HepG2 (cell line): ENCODE data around the gene ATP9B. TPM values are rescaled to one million over a fixed set of nuclear protein-coding genes. Genes with fewer than 3 reads are reported as not detected.

Experiments used
- DBP ChIP-seq: sonication (generic); formaldehyde crosslinking; IDR thresholded peaks from 2 replicates; pipeline ENCODE4 v1.4.0; 2020; ENCODE audit warnings: missing genetic modification reagents; ENCODE audit errors: not compliant biosample characterization
- EHMT2 ChIP-seq: fragments of 200-600 bp; sonication (generic); IDR thresholded peaks from 2 replicates; pipeline ENCODE4 v1.7.0; 2017; ENCODE audit warnings: antibody characterized with exemption, low read depth, low read length, borderline replicate concordance
- FOSL1 ChIP-seq: sonication (generic); formaldehyde crosslinking; IDR thresholded peaks from 2 replicates; pipeline ENCODE4 v1.9.0; 2021; ENCODE audit warnings: missing genetic modification reagents, borderline replicate concordance
- SIX1 ChIP-seq: sonication (generic); formaldehyde crosslinking; IDR thresholded peaks from 2 replicates; pipeline ENCODE4 v1.4.0; 2020; ENCODE audit warnings: missing genetic modification reagents, borderline replicate concordance
- TBX3 ChIP-seq: fragments of 450-650 bp; IDR thresholded peaks from 2 replicates; pipeline ENCODE4 v1.6.1; 2017; ENCODE audit warnings: antibody characterized with exemption, mild to moderate bottlenecking, inconsistent platforms, borderline replicate concordance
- USF2 ChIP-seq, 2 experiments: sonication (generic) in 1 of 2; formaldehyde crosslinking in 1 of 2; IDR thresholded peaks; 2 replicates each; pipeline versions ENCODE4 v1.5.1 to v1.6.1; 2011 to 2020; ENCODE audit warnings: borderline replicate concordance in 1 of 2, low read depth in 1 of 2, low read length in 1 of 2, mild to moderate bottlenecking in 1 of 2, missing genetic modification reagents in 1 of 2, moderate library complexity in 1 of 2
- ZBTB10 ChIP-seq: sonication (generic); formaldehyde crosslinking; IDR thresholded peaks from 2 replicates; pipeline ENCODE4 v1.4.0; 2020; ENCODE audit warnings: missing genetic modification reagents, borderline replicate concordance
- ZBTB38 ChIP-seq: sonication (generic); formaldehyde crosslinking; IDR thresholded peaks from 2 replicates; pipeline ENCODE4 v1.5.1; 2020; ENCODE audit warnings: mild to moderate bottlenecking, missing genetic modification reagents
- polyA plus RNA-seq, 8 experiments: library from polyadenylated mRNA; depleted of rRNA in 3 of 8; stranded (reverse) in 7 of 8; unstranded in 1 of 8; fragments of >200 nt; fragmentation: Illumina TruSeq in 4 of 8; extraction: Trizol in 4 of 8; gene quantifications; 2 replicates each; pipeline versions ENCODE4 v1.2.1 to v1.2.3, GENCODE V29; 2011 to 2016; ENCODE audit warnings: low read depth in 4 of 8, missing spikeins in 1 of 8, mixed read lengths in 1 of 8; ENCODE audit not compliant: insufficient read depth in 1 of 8
- total RNA-seq, 5 experiments: library from RNA; depleted of rRNA; stranded (reverse); fragments of >200 nt; fragmentation: Illumina TruSeq; extraction: Trizol; gene quantifications; 2 replicates each; pipeline ENCODE4 v1.2.3, GENCODE V29; 2016; ENCODE audit warnings: low read depth in 1 of 5

Gene ATP9B
- total and polyA plus RNA-seq, 2 of the 13 experiments (the other 11 are each of a cell fraction or from before 2014, with no cell fraction given), result 10.8 to 11.3 TPM

GRCh38 chr18:79402977-79403722 lies 334.0 kb downstream of the ATP9B start (continued):
- no peak for TF ChIP-seq ZBTB10
- TF ChIP-seq TBX3, result no peak
- no peak for TF ChIP-seq EHMT2
- TF ChIP-seq FOSL1 (CRISPR knock-in tag), result no peak
- TF ChIP-seq DBP (CRISPR knock-in tag), result no peak
- no peak for TF ChIP-seq ZBTB38 (CRISPR knock-in tag)
- no peak for TF ChIP-seq USF2 (IDR thresholded peaks at IDR 0.05; ENCODE audit: low read depth, low read length)
- TF ChIP-seq USF2 (CRISPR knock-in tag; IDR thresholded peaks at IDR 0.05; ENCODE audit: borderline replicate concordance), result no peak
- TF ChIP-seq SIX1 (CRISPR knock-in tag), result no peak
